Measurements from ENCODE around the gene NAE1.

NAE1 gene

GRCh38 chr16:66776457-66776856 is 54.3 kb downstream of the NAE1 start:
- in situ Hi-C loops (cut with MboI; ENCODE audit: low pct_unique_long_range_greater_than_20kb, low sequenced_read_pairs, unreplicated experiment) = no loop called here
- no peak for DNase-seq (ENCODE audit: low spot score)
- no peak for TF ChIP-seq CTCF (IDR thresholded peaks at IDR 0.05; ENCODE audit: extremely low read depth, insufficient read depth, missing control alignments)

- DNase-seq (ENCODE audit: low spot score) = no peak
- in situ Hi-C loops (cut with MboI; ENCODE audit: low pct_unique_long_range_greater_than_20kb, low sequenced_read_pairs, unreplicated experiment) = no loop called here
- no peak for TF ChIP-seq CTCF (IDR thresholded peaks at IDR 0.05; ENCODE audit: extremely low read depth, insufficient read depth, missing control alignments)
Measured at GRCh38 chr16:66774981-66775380, 55.8 kb downstream of the NAE1 start.

GRCh38 chr16:66758086-66758485 is 72.7 kb downstream of the NAE1 start:
- in situ Hi-C loops (cut with MboI; ENCODE audit: low pct_unique_long_range_greater_than_20kb, low sequenced_read_pairs, unreplicated experiment) = loop anchor here (10.0 kb wide), 1 partner anchor 57 kb away; no protein-coding TSS in a partner anchor
- no peak for DNase-seq (ENCODE audit: low spot score)
- TF ChIP-seq CTCF (IDR thresholded peaks at IDR 0.05; ENCODE audit: extremely low read depth, insufficient read depth, missing control alignments) = no peak

GRCh38 chr16:66754819-66755218 is 76.0 kb downstream of the NAE1 start:
- in situ Hi-C loops (cut with MboI; ENCODE audit: low pct_unique_long_range_greater_than_20kb, low sequenced_read_pairs, unreplicated experiment) = loop anchor here (10.0 kb wide), 1 partner anchor 60 kb away; no protein-coding TSS in a partner anchor
- DNase-seq (ENCODE audit: low spot score) = no peak
- no peak for TF ChIP-seq CTCF (IDR thresholded peaks at IDR 0.05; ENCODE audit: extremely low read depth, insufficient read depth, missing control alignments)

GRCh38 chr16:66754211-66754610 is 76.6 kb downstream of the NAE1 start:
- in situ Hi-C loops (cut with MboI; ENCODE audit: low pct_unique_long_range_greater_than_20kb, low sequenced_read_pairs, unreplicated experiment) = loop anchor here (10.0 kb wide), 1 partner anchor 61 kb away; no protein-coding TSS in a partner anchor
- no peak for TF ChIP-seq CTCF (IDR thresholded peaks at IDR 0.05; ENCODE audit: extremely low read depth, insufficient read depth, missing control alignments)
- no peak for DNase-seq (ENCODE audit: low spot score)

- no peak for TF ChIP-seq CTCF (IDR thresholded peaks at IDR 0.05; ENCODE audit: extremely low read depth, insufficient read depth, missing control alignments)
- DNase-seq (ENCODE audit: low spot score) = no peak
- in situ Hi-C loops (cut with MboI; ENCODE audit: low pct_unique_long_range_greater_than_20kb, low sequenced_read_pairs, unreplicated experiment) = loop anchor here (10.0 kb wide), 1 partner anchor 62 kb away; no protein-coding TSS in a partner anchor
Measured at GRCh38 chr16:66752958-66753357, 77.8 kb downstream of the NAE1 start.

All from GM13977 (cell line).